GM19397 (cell line): ENCODE data around the gene SDCCAG8.

ENCODE experiments used
- ATAC-seq: cut with Tn5 transposase; IDR thresholded peaks from one replicate; pipeline ENCODE4 v1.9.1; 2021; ENCODE audit warnings: mild to moderate bottlenecking, moderate library complexity; ENCODE audit not compliant: unreplicated experiment

Gene SDCCAG8

GRCh38 chr1:243477731-243478290, 222.0 kb downstream of the SDCCAG8 start:
- ATAC-seq, result no peak

GRCh38 chr1:243481101-243481500, 225.3 kb downstream of the SDCCAG8 start:
- ATAC-seq, result no peak

- no peak for ATAC-seq
Measured at GRCh38 chr1:243482141-243483022, 226.5 kb downstream of the SDCCAG8 start.

GRCh38 chr1:243483071-243483771, 227.4 kb downstream of the SDCCAG8 start:
- ATAC-seq, result no peak

GRCh38 chr1:243483952-243484351, 228.1 kb downstream of the SDCCAG8 start:
- no peak for ATAC-seq

- no peak for ATAC-seq
Measured at GRCh38 chr1:243487036-243487648, 231.3 kb downstream of the SDCCAG8 start.

GRCh38 chr1:243487649-243488227, 231.9 kb downstream of the SDCCAG8 start:
- no peak for ATAC-seq

- ATAC-seq, result no peak
Measured at GRCh38 chr1:243488459-243489157, 232.8 kb downstream of the SDCCAG8 start.

GRCh38 chr1:243489158-243489527, 233.3 kb downstream of the SDCCAG8 start:
- ATAC-seq, result no peak

- ATAC-seq, result no peak
Measured at GRCh38 chr1:243489681-243490546, 234.1 kb downstream of the SDCCAG8 start.

GRCh38 chr1:243490748-243491686, 235.2 kb downstream of the SDCCAG8 start:
- no peak for ATAC-seq

GRCh38 chr1:243493156-243494129, 237.6 kb downstream of the SDCCAG8 start:
- ATAC-seq, result no peak

GRCh38 chr1:243494741-243495431, 239.0 kb downstream of the SDCCAG8 start:
- ATAC-seq, result no peak

GRCh38 chr1:243495442-243496186, 239.8 kb downstream of the SDCCAG8 start:
- ATAC-seq, result no peak

- no peak for ATAC-seq
Measured at GRCh38 chr1:243496187-243496646, 240.4 kb downstream of the SDCCAG8 start.

GRCh38 chr1:243496806-243497205, 241.0 kb downstream of the SDCCAG8 start:
- ATAC-seq, result no peak
